Activated naive CD4-positive, alpha-beta T cell (primary cell): ENCODE results near the gene ATP6V1E1.

Experiments
- DNase-seq, 4 experiments: peaks; one replicate each; lab custom pipeline; 2025; lab: John Stamatoyannopoulos, UW

ATP6V1E1 gene

DNA sequence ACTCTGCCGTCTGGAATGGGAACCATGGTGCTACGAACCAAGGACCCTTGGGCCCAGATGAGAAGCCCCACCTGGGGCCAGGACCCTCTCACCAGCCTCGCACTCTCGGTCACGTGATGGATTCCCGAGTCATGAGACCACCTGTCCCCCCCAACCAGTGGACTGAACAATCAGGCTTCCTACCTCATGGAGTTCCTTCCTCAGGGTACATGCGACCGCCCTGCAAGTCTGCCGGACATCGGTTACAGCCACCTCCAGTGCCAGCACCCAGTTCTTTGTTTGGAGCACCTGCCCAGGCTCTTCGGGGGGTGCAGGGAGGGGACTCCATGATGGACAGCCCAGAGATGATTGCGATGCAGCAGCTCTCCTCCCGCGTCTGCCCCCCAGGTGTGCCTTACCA lies 86.1 kb downstream of the ATP6V1E1 start:
- DNase-seq: no peak
